ENCODE measurements around the gene CCER1.

DNA sequence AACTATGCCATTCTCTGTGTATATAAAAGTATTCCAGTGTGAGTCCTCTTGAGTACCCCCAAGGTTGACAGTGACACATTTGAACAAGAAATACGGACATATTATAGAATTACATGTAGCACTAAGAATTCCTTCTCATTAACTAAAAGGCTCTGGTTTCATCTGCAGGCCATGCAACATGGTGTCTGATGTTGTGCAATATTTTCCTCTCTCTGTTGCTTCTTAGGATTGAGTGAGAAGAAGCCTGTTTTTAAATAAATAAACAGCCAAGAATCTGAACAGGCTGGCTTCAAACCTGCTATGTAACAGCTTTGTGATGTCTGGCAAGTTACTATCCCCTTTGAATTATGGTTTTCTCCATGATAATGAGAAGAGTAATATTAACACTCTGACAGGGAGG, 22.2 kb upstream of the CCER1 start:
- TF ChIP-seq CTCF (IDR thresholded peaks at IDR 0.05) = no peak
- TF ChIP-seq POLR2A (IDR thresholded peaks at IDR 0.05) = no peak

Data from Peyer's patch (tissue), 4 donors.